Activated CD4-positive, alpha-beta T cell treated with anti-CD3 and anti-CD28 coated beads for 4 hours (primary cell): ENCODE results near the gene EPS8.
"Not testable (repeated sequence)": the region's sequence is repeated elsewhere in the genome, so short reads cannot be mapped to it uniquely, and the experiment has no call there.

Source experiments
- DNase-seq, 2 donors: peaks; one replicate each; pipeline ENCODE4 v3.0.0-alpha.2; 2020

EPS8 gene

DNA sequence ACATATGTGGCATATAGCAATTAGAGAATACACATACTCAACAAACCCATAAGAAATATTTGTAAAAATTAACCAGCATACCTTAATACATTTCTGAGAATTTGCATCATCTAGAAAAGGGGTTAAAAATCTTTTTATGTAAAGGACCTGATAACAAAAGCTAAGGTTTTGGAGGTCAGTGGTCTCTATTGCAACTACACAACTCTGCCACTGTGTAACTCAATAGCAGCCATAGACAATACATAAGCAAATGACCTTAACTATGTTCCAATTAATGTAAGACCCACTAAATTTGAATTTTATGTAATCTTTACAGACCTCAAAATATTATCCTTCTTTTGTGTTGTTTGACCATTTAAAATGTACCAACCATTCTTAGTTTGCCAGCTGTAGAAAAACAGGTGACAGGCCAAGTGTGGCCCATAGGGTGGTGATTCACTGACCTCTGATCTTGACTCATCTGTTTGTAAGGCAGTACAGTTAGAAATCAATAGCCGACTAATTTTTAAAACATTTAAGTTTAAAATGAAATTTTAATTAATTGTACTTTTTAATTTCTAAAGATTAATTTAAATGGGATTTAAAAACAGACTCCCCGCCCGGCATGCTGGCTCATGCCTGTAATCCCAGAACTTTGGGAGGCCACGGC is 7.4 kb upstream of the EPS8 start:
- no peak for DNase-seq

GRCh38 chr12:15794836-15795235 is 5.6 kb upstream of the EPS8 start:
- DNase-seq = no peak

DNA sequence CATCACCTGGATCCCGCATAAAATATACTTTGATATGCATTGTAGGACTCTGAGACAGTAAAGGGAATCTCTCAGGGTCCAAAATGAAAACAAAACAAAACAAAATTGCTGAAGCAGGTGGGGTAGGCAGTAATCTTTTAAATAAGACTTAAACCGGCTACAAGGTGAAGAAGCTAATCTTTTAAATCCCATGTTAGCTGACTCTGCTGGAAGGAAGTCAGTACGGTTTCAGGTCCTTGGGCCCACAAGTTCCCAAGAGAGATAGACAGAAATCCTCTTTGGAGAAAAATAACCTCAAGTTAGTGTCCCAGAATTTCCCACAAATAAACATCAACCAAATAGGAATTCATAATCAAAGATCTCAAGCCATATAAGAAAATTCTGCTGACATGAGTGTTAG is 5.0 kb upstream of the EPS8 start:
- no peak for DNase-seq

DNA sequence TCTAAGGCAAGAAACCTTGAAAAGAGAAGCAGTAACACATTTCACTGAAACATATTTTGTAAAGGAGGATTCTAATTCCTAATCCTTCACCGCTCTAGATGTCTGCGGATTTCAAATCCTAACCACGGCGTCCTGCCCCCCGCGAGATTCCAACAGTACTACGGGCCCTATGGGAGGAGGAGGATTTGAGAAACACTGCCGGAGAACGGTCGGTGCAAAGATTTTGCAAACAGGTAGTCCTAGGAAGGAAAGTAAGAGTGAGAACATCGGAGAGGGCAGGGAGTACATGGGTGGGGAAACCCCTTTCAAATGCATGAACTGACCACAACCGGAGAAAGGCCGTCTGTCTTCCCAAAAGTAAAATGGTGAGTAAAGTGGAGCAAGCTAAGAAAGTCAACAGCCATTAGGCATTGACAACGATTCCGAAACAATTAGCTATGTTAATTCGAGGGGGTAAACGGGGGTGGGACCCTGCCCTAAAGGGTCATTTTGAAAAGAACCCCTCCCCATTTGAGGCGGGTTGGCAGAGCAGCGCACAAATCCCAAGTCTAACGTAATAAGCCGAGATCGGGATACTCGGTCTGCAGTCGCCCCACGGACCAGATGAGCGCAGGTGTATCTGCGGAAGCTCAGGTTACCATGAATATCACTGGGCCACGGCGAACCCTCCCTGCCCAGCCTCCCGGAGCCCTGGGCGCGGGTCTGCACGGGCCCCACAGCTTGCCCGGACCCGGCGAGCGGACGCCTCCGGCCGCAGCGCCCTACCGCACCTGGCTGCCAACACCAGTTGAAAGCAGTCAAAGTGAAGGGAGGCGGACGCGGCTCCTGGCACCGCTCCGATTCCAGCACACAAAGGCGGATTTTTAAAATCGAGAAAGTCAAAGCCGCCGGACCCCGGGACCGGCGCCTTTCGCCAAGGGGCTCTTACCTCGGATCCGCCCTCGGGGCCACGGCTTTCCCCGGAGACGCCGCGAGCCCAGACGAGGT is 662 bp downstream of the EPS8 start:
- peak in 1 of 2 donors; percentile 7 for DNase-seq

DNA sequence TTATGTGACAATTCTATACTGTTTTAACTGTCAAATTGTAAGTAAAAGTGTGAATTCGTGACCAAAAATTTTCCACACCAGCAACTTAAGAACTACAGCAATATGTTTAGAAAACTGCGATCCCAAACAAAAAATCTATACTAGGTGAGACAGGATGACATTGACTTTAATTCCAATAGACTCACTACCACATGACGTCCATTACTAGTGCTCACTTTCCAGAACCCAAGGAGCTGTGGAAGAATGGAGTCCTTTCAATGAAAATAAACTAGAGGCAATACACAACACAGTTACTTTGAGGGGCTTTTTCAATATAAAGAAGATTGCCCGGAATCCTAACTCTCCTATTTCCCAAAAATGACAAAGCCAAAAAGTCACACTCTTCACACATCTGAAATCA is 1.4 kb downstream of the EPS8 start:
- no peak for DNase-seq

- DNase-seq = no peak
Measured at GRCh38 chr12:15786772-15787171, 2.4 kb downstream of the EPS8 start.

DNA sequence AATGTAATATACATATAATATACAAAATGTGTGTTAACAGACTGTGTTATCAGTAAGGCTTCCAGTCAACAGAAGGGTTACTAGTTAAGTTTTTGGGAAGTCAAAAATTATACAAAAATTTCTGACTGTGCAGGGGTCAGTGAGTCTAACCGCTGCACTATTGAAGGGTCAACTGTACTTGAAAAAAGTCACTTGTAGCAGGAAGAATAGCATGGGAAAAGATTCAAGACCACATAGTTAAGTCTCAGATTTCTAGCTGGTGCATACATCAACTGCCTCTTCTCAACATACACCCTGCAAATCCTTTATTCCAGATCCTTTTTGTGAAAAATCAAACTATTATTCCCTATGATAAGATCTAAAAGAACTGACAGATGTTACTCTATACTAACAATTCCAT is 5.9 kb downstream of the EPS8 start:
- DNase-seq = no peak

GRCh38 chr12:15782667-15783066 is 6.5 kb downstream of the EPS8 start:
- DNase-seq = no peak

GRCh38 chr12:15779925-15780324 is 9.3 kb downstream of the EPS8 start:
- no peak for DNase-seq

DNA sequence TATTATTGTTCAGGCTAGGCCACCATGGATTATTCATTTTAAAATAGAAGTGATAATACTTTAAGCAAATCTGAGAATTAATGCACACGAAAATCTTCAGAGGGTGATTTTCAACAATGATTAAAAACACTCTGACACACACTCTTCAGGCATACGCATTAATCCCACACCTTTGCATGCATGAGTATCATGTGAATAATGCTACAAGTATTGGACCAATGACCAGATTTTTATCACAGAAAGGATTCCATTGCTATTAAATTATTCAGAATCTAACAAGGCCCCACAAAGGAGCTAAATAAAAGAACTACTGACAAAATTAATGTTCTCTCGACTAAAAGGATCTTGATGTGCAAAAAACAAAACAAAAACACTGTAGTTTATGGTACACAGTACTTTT is 11.1 kb downstream of the EPS8 start:
- DNase-seq = no peak

DNA sequence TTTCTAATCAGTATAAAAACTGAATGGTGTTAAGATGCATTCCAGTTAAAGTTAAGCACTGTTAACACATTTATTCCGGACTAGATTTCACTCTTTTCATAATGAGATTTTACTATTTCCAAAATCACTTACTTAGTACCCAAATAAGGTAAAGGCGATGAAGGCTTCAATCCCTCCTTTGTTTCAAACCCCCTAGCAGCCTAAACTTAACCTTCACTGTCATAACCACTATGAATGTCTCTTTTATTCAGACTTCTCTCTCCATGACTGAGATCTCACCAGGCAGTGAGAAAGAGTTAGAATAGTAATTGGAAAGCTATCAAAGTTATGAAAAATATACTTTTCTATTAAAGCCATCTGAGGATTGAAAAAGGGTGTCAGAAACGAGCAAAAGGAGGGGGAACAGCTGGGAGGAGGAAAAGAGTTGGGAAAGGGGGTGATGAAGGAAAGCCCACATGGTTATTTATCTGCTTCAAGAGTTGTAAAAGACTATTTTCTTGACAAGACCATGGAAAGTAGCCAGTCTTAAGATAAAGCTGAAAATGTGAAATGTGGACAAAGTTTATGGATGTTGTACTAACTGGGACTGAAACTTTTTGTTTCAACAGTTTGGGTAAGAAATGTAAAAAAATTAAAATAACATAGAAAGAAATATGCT is 11.7 kb downstream of the EPS8 start:
- no peak for DNase-seq

DNA sequence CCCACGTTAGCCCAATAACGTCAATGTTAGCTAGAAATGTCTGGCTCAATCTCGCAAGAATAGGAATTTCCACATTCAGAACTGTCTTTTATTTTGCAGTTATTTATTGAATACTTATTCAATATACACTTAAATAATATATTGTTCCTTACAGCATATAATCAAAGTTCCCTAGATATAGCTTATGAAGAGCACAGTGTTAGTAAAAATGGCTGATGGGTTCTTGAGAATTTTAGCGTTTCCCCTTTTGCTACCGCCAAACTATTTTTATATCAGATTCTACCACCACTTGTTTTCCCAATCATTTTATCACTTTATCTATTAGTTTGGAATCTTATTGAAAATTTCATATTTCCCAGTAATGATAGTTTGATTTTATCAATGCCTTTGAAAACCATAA is 12.7 kb downstream of the EPS8 start:
- DNase-seq = no peak

DNA sequence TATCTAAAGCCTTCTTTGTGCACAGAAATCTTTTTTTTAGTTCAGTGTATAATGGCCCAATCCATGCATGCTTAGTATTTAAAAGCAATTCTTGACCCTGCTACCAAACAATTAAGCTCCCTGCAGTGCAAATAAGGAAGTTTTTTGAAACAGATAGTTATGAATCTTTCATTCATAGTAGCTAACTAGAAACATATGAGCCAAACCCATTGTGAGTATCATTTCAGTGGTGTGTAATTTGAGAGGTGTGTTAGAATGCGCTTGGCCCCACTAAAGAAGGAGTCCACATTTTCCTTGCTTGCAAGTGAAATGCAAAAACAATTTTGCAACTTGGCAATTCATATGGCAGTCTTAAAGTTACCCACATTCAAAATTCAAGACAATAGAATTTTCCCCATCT is 14.4 kb downstream of the EPS8 start:
- no peak for DNase-seq

GRCh38 chr12:15772405-15773018 is 16.7 kb downstream of the EPS8 start:
- no peak for DNase-seq

DNA sequence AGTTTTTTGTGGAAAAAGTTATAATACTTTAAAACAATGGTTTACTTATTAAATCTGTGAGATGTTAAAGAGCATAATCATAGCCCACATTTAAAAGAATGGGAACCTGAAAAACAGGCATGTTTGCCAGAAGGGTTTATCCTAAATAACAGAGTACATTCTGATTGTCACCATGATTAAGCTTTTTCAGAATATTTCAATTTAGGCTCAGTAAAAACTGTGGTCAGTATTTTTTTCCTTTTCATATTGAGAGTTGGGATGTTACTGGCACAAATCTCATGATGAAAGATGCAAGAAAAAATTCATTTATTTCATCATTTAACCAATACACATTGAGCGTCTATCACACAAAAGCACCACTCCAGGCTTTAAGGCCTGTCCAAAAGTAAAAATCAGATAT is 18.6 kb downstream of the EPS8 start:
- DNase-seq = no peak

DNA sequence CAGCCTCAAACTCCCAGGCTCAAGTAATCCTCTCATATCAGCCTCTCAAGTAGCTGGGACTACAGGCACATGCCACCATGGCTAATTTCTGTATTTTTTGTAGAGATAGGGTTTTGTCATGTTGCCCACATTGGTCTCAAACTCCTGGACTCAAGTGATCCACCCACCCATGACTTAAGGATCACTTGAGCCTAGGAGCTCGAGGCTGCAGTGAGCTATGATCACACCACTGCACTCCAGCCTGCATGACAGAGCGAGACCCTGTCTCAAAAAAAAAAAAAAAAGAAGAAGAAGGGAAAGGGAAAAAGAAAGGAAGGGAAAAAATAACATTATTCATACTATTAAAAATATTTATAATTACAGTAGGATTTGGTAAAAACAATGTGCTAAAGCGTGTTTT is 19.2 kb downstream of the EPS8 start:
- DNase-seq = no peak

DNA sequence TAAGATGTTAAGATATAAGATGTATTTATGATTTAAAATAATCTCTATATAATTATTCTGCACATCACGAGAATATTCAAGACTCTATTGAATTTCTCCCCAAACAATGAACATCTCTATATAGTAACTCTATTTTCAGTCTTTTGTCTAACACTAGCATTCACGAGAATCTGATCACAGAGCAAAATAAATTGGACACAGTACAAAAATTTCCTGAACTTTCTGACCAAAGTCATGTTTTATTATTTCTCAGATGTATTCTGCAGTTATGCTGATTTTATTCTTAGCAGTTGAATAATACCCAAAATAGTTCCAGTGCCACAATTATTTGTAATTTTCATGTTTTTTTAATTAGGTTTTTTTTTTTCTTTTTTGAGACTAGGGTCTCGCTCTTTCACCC is 19.6 kb downstream of the EPS8 start:
- no peak for DNase-seq

DNA sequence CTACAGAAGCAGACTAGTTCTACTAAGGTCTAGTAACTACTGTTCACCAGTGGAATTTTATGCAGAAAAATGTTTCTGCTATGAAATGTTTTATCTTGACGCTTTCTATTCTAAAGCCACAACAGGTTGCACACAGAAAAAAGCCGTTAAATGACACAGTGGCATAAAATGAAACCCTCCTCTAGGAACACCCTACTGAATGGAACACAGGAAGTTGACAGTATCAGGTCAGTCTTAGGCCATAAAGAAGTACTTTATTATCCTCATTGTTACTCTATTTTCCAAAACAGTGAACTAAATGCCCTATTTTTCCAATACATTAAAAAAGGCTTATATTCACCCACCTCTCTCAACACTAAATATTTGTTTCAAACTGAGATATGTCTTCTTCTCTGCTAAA is 21.9 kb downstream of the EPS8 start:
- no peak for DNase-seq

DNA sequence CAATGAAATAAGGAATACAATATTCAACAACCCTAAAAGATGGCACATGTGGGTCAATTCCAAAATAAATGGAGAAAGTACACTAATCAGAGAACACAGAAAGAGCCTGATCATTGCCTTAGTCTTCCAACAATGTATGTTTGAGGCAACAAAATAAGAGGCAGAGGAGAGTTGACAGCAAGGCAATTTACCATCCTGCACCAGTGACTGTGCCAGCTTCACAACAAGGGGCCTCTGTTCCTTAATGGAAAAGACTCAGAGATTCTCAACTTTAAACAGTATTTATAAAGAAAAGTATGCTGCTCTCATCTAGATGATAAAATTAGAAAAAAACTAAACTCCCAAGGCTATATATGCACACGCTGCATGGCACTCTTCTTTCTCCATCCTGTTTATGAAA is 25.9 kb downstream of the EPS8 start:
- DNase-seq = no peak

DNA sequence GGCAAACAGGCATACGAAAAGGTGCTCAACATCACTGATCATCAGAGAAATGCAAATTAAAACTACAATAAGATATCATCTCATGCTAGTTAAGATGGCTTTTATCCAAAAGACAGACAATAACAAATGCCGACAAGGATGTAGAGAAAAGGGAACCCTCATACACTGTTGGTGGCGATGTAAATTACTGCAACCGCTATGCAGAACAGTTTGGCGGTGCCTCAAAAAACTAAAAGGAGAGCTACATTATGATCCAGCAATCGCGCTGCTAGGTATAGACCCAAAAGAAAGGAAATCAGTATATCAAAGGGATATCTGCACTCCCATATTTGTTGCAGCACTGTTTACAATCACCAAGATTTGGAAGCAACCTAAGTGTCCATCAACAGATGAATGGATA is 27.0 kb downstream of the EPS8 start:
- DNase-seq = not testable (repeated sequence)

- DNase-seq = no peak
Measured at GRCh38 chr12:15757553-15758255, 31.5 kb downstream of the EPS8 start.

DNA sequence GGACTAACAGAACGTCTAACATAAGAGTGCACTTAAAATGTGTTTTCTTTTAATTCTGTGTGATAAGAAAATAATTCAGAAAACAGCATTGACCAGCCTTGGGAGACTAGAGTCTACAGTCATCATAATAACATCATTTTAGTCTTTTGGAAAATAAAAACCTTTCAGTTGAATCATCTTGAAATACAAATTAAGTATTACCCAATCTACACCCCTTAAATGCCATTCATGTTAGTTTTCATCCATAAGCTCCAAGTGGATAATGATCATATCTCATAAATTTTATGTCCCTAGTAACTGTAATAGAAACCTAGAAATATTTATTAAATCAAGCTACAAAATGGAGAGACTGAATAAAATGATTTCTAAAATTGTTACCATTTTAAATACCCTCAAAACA is 32.4 kb downstream of the EPS8 start:
- DNase-seq = no peak

DNA sequence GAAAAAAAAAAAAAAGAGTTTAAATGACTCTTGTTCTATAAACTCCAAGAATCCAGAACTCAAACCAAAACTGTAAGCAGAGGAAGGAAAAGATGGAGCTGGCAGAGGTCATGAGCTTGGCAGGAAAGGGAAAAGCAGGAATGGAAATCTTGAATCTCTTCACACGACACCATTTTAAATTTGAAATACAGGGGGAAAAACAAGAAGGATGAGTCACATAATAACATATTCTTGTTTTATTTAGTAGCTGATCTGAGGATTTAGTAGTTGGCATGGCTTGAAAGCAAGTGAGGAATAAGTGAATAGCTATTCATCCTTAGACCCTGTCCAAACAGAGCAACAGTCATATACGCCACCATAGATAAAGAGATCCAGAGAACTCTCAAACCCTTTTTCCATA is 35.0 kb downstream of the EPS8 start:
- no peak for DNase-seq
